HepG2 (cell line): Measurements from ENCODE around the gene STEAP1B. TPM values are rescaled to one million over a fixed set of nuclear protein-coding genes. Genes with fewer than 3 reads are reported as not detected.

Experiments used
- ARHGAP35 ChIP-seq: sonication (generic); formaldehyde crosslinking; IDR thresholded peaks from 2 replicates; pipeline ENCODE4 v1.9.0; 2022; ENCODE audit warnings: mild to moderate bottlenecking, inconsistent platforms, moderate library complexity, missing genetic modification reagents, borderline replicate concordance
- ARNTL ChIP-seq: sonication (generic); formaldehyde crosslinking; IDR thresholded peaks from 2 replicates; pipeline ENCODE4 v1.4.0; 2020; ENCODE audit warnings: mild to moderate bottlenecking, missing genetic modification reagents
- DR1 ChIP-seq: sonication (generic); formaldehyde crosslinking; IDR thresholded peaks from 2 replicates; pipeline ENCODE4 v1.8.0; 2021; ENCODE audit warnings: mild to moderate bottlenecking, missing genetic modification reagents, inconsistent platforms
- JARID2 ChIP-seq: sonication (generic); formaldehyde crosslinking; IDR thresholded peaks from 2 replicates; pipeline ENCODE4 v1.8.1; 2023; ENCODE audit warnings: missing genetic modification reagents, inconsistent platforms; ENCODE audit not compliant: insufficient replicate concordance
- NONO ChIP-seq, 2 experiments: fragments of 450-650 bp in 1 of 2; sonication (generic) in 1 of 2; formaldehyde crosslinking in 1 of 2; IDR thresholded peaks in 1 of 2; conservative IDR thresholded peaks in 1 of 2; 2 replicates each; pipeline versions ENCODE4 v1.6.1 to v1.8.0; 2017 to 2022; ENCODE audit warnings: mild to moderate bottlenecking in 1 of 2, missing genetic modification reagents in 1 of 2, moderate library complexity in 1 of 2
- NR2F6 ChIP-seq, 2 experiments: IDR thresholded peaks; 2 replicates each; pipeline ENCODE4 v1.6.1; 2016; ENCODE audit warnings: antibody characterized with exemption in 1 of 2, mild to moderate bottlenecking in 1 of 2
- RELA ChIP-seq: sonication (generic); formaldehyde crosslinking; IDR thresholded peaks from 2 replicates; pipeline ENCODE4 v1.4.0; 2020; ENCODE audit warnings: missing genetic modification reagents
- TCF7 ChIP-seq: sonication (generic); IDR thresholded peaks from 2 replicates; pipeline ENCODE4 v1.6.1; 2016; ENCODE audit warnings: antibody characterized with exemption, low read depth
- TCF7L2 ChIP-seq: IDR thresholded peaks from 2 replicates; pipeline ENCODE4 v1.6.1; 2011; ENCODE audit warnings: mild to moderate bottlenecking, low read depth, low read length, moderate library complexity
- TEAD3 ChIP-seq: optimal IDR thresholded peaks from 2 replicates; pipeline ENCODE3; 2016; ENCODE audit warnings: borderline replicate concordance
- ZFP62 ChIP-seq: sonication (generic); formaldehyde crosslinking; IDR thresholded peaks from 2 replicates; pipeline ENCODE4 v1.4.0; 2020; ENCODE audit warnings: missing genetic modification reagents
- ZNF382 ChIP-seq: sonication (generic); formaldehyde crosslinking; IDR thresholded peaks from 2 replicates; pipeline ENCODE4 v1.5.0; 2020; ENCODE audit warnings: missing genetic modification reagents, mild to moderate bottlenecking, borderline replicate concordance
- ZNF446 ChIP-seq: sonication (generic); formaldehyde crosslinking; IDR thresholded peaks from 2 replicates; pipeline ENCODE4 v1.5.0; 2020; ENCODE audit warnings: mild to moderate bottlenecking, missing genetic modification reagents
- ZNF747 ChIP-seq: sonication (generic); formaldehyde crosslinking; IDR thresholded peaks from 2 replicates; pipeline ENCODE4 v1.8.1; 2023; ENCODE audit warnings: missing genetic modification reagents, mild to moderate bottlenecking, borderline replicate concordance
- polyA plus RNA-seq, 8 experiments: library from polyadenylated mRNA; depleted of rRNA in 3 of 8; stranded (reverse) in 7 of 8; unstranded in 1 of 8; fragments of >200 nt; fragmentation: Illumina TruSeq in 4 of 8; extraction: Trizol in 4 of 8; gene quantifications; 2 replicates each; pipeline versions ENCODE4 v1.2.1 to v1.2.3, GENCODE V29; 2011 to 2016; ENCODE audit warnings: low read depth in 4 of 8, missing spikeins in 1 of 8, mixed read lengths in 1 of 8; ENCODE audit not compliant: insufficient read depth in 1 of 8
- total RNA-seq, 5 experiments: library from RNA; depleted of rRNA; stranded (reverse); fragments of >200 nt; fragmentation: Illumina TruSeq; extraction: Trizol; gene quantifications; 2 replicates each; pipeline ENCODE4 v1.2.3, GENCODE V29; 2016; ENCODE audit warnings: low read depth in 1 of 5
- TF ChIP-seq, protein P1 (sequence below): IDR thresholded peaks from 2 replicates; pipeline ENCODE4 v1.6.1; 2016; ENCODE audit warnings: low read depth
- TF ChIP-seq, protein P2 (sequence below): IDR thresholded peaks from 2 replicates; pipeline ENCODE4 v1.6.1; 2012; ENCODE audit warnings: low read length, improper control_type of control experiment
- TF ChIP-seq, protein P3 (sequence below): sonication (generic); formaldehyde crosslinking; IDR thresholded peaks from 2 replicates; pipeline ENCODE4 v1.5.1; 2020; ENCODE audit warnings: missing genetic modification reagents, mild to moderate bottlenecking, borderline replicate concordance
- TF ChIP-seq, protein P4 (sequence below): sonication (generic); formaldehyde crosslinking; IDR thresholded peaks from 2 replicates; pipeline ENCODE4 v1.5.0; 2020; ENCODE audit warnings: missing genetic modification reagents

Gene STEAP1B
- total and polyA plus RNA-seq, 2 of the 13 experiments (the other 11 are each of a cell fraction or from before 2014, with no cell fraction given), result not detected

DNA sequence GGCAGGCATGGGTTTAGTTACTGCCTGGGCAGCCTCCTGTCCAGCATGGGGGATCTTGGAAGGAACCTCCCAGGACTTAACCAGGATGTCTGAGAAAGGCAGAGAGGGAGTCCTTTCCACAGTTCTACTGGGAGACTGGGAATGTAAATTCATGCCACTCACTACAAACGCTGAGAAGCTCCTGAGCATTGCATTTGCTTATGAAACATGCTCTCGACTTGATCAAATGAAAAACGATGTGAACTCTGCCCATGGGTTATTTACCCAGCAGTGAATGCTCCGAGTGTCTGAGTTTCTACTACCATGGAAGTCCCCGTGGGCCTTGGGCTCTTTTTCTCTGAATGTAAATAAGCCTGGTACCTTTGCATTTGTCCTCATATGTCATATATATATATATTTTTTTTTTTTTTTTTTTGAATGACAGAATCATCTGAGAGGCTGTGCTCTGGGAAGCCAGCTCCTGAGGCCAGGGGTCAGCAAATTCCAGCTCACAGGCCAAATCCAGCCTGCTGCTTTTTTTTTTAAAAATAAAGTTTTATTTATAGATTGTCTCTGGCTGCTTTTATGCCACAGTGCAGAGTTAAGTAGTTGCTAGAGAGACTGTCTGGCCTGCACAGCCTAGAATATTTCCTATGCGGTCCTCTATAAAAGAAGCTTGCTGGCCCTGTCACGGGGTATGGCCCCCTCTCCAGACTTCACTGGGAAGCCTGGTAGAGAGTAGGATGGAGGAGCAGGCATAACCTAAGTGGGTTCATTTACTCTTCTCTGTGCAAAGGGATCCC is 121.6 kb downstream of the STEAP1B start (continued):
- TF ChIP-seq DR1 (CRISPR knock-in tag) (no peak), ZNF446 (no peak), ZNF747 (CRISPR knock-in tag) (no peak), NONO (IDR thresholded peaks at IDR 0.05) (no peak), NONO (CRISPR knock-in tag; conservative IDR thresholded peaks at IDR 0.05) (no peak), ZFP62 (CRISPR knock-in tag) (no peak), ARHGAP35 (CRISPR knock-in tag) (no peak), RELA (CRISPR knock-in tag) (no peak), TCF7 (peak; percentile 46; the same call in 1 of the 2 replicates), TEAD3 (CRISPR knock-in tag) (peak; percentile 69), JARID2 (no peak), NR2F6 (IDR thresholded peaks at IDR 0.05) (peak; percentile 15; the same call in 1 of the 2 replicates), NR2F6 (CRISPR knock-in tag; IDR thresholded peaks at IDR 0.05) (0 out of 2 replicates have a peak, but pooled peaks have one; percentile 8), TCF7L2 (no peak), ZNF382 (CRISPR knock-in tag) (no peak), ARNTL (CRISPR knock-in tag) (no peak)
- TF ChIP-seq, protein P1, sequence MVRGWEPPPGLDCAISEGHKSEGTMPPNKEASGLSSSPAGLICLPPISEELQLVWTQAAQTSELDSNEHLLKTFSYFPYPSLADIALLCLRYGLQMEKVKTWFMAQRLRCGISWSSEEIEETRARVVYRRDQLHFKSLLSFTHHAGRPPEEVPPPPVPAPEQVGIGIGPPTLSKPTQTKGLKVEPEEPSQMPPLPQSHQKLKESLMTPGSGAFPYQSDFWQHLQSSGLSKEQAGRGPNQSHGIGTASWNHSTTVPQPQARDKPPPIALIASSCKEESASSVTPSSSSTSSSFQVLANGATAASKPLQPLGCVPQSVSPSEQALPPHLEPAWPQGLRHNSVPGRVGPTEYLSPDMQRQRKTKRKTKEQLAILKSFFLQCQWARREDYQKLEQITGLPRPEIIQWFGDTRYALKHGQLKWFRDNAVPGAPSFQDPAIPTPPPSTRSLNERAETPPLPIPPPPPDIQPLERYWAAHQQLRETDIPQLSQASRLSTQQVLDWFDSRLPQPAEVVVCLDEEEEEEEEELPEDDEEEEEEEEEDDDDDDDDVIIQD (CRISPR knock-in tag), result peak; percentile 98
- TF ChIP-seq, protein P2, sequence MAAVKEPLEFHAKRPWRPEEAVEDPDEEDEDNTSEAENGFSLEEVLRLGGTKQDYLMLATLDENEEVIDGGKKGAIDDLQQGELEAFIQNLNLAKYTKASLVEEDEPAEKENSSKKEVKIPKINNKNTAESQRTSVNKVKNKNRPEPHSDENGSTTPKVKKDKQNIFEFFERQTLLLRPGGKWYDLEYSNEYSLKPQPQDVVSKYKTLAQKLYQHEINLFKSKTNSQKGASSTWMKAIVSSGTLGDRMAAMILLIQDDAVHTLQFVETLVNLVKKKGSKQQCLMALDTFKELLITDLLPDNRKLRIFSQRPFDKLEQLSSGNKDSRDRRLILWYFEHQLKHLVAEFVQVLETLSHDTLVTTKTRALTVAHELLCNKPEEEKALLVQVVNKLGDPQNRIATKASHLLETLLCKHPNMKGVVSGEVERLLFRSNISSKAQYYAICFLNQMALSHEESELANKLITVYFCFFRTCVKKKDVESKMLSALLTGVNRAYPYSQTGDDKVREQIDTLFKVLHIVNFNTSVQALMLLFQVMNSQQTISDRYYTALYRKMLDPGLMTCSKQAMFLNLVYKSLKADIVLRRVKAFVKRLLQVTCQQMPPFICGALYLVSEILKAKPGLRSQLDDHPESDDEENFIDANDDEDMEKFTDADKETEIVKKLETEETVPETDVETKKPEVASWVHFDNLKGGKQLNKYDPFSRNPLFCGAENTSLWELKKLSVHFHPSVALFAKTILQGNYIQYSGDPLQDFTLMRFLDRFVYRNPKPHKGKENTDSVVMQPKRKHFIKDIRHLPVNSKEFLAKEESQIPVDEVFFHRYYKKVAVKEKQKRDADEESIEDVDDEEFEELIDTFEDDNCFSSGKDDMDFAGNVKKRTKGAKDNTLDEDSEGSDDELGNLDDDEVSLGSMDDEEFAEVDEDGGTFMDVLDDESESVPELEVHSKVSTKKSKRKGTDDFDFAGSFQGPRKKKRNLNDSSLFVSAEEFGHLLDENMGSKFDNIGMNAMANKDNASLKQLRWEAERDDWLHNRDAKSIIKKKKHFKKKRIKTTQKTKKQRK, result no peak
- TF ChIP-seq, protein P3, sequence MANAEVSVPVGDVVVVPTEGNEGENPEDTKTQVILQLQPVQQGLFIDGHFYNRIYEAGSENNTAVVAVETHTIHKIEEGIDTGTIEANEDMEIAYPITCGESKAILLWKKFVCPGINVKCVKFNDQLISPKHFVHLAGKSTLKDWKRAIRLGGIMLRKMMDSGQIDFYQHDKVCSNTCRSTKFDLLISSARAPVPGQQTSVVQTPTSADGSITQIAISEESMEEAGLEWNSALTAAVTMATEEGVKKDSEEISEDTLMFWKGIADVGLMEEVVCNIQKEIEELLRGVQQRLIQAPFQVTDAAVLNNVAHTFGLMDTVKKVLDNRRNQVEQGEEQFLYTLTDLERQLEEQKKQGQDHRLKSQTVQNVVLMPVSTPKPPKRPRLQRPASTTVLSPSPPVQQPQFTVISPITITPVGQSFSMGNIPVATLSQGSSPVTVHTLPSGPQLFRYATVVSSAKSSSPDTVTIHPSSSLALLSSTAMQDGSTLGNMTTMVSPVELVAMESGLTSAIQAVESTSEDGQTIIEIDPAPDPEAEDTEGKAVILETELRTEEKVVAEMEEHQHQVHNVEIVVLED (CRISPR knock-in tag), result no peak; the same call in 1 of the 2 replicates
- TF ChIP-seq, protein P4, sequence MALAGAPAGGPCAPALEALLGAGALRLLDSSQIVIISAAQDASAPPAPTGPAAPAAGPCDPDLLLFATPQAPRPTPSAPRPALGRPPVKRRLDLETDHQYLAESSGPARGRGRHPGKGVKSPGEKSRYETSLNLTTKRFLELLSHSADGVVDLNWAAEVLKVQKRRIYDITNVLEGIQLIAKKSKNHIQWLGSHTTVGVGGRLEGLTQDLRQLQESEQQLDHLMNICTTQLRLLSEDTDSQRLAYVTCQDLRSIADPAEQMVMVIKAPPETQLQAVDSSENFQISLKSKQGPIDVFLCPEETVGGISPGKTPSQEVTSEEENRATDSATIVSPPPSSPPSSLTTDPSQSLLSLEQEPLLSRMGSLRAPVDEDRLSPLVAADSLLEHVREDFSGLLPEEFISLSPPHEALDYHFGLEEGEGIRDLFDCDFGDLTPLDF (CRISPR knock-in tag), result no peak
